CD4-positive, alpha-beta T cell (primary cell): Measurements from ENCODE around the gene MEGF11. TPM values are rescaled to one million over a fixed set of nuclear protein-coding genes. Genes with fewer than 3 reads are reported as not detected.

Experiments used
- ATAC-seq: fragments of 200-7000 bp; cut with Tn5 transposase; one replicate; pipeline ENCODE4 v1.10.0; 2022; ENCODE audit warnings: mild to moderate bottlenecking; ENCODE audit not compliant: poor library complexity
- CTCF ChIA-PET: fragments of 350-600 bp; sonication (Branson Sonifier 250); formaldehyde crosslinking; loops from one replicate; lab custom pipeline; 2021; ENCODE audit warnings: antibody characterized with exemption, inconsistent platforms; lab: Charles Lee
- POLR2A ChIA-PET: fragments of 350-600 bp; sonication (Branson Sonifier 250); formaldehyde crosslinking; loops from one replicate; lab custom pipeline; 2021; ENCODE audit warnings: antibody characterized with exemption, inconsistent platforms; lab: Charles Lee
- DNase-seq, 14 experiments: peaks; one replicate each; pipeline ENCODE4 v3.0.0-alpha.2; 2013 to 2020; ENCODE audit warnings: mixed read lengths in 2 of 14
- H3K27ac ChIP-seq, 2 donors: one replicate each; pipeline versions ENCODE4 v1.5.1 to v1.7.0; 2013; ENCODE audit warnings: low read length in 2 of 2, low read depth in 1 of 2, mild to moderate bottlenecking in 1 of 2
- H3K27me3 ChIP-seq, 2 experiments: 1 replicate in 1 of 2; 2 replicates in 1 of 2; pipeline versions ENCODE4 v1.6.1 to v1.7.0; 2013; ENCODE audit warnings: low read length in 2 of 2, control low read depth in 1 of 2, mild to moderate bottlenecking in 1 of 2, moderate library complexity in 1 of 2; ENCODE audit not compliant: insufficient read depth in 2 of 2, control insufficient read depth in 1 of 2
- H3K36me3 ChIP-seq: one replicate; pipeline ENCODE4 v1.6.1; 2013; ENCODE audit warnings: low read length, control low read depth; ENCODE audit not compliant: insufficient read depth
- H3K4me1 ChIP-seq: one replicate; pipeline ENCODE4 v1.6.1; 2013; ENCODE audit warnings: low read length, control low read depth; ENCODE audit not compliant: insufficient read depth
- H3K4me3 ChIP-seq: one replicate; pipeline ENCODE4 v1.5.1; 2013; ENCODE audit warnings: mild to moderate bottlenecking, low read length, moderate library complexity
- H3K9me3 ChIP-seq, 2 experiments: 1 replicate in 1 of 2; 2 replicates in 1 of 2; pipeline versions ENCODE4 v1.6.1 to v1.7.0; 2013; ENCODE audit warnings: low read length in 2 of 2, mild to moderate bottlenecking in 2 of 2, control low read depth in 1 of 2, moderate library complexity in 1 of 2; ENCODE audit not compliant: control insufficient read depth in 1 of 2, insufficient read depth in 1 of 2
- H3K27ac Mint-ChIP-seq: one replicate; pipeline ENCODE4 v1.8.0; 2020; ENCODE audit warnings: mixed read lengths
- H3K27me3 Mint-ChIP-seq: one replicate; pipeline ENCODE4 v1.8.0; 2021; ENCODE audit warnings: mixed read lengths
- H3K36me3 Mint-ChIP-seq: one replicate; pipeline ENCODE4 v1.8.0; 2021; ENCODE audit warnings: low read depth, mixed read lengths
- H3K4me1 Mint-ChIP-seq: one replicate; pipeline ENCODE4 v1.8.0; 2021; ENCODE audit warnings: low read depth, mixed read lengths
- H3K4me3 Mint-ChIP-seq: one replicate; pipeline ENCODE4 v1.8.0; 2020; ENCODE audit warnings: mild to moderate bottlenecking, mixed read lengths
- H3K9me3 Mint-ChIP-seq: one replicate; pipeline ENCODE4 v1.8.0; 2020; ENCODE audit warnings: mixed read lengths
- intact Hi-C, 2 experiments: fragments of 100-400 bp; cut with DNase I in 1 of 2; cut with micrococcal nuclease in 1 of 2; formaldehyde crosslinking; loops; one replicate each; pipeline versions ENCODE4 v1.15.1 to v1.9.0; 2023 to 2025; cut with DNase I, micrococcal nuclease
- total RNA-seq, 174 experiments: library from RNA in 2 of 174; stranded (reverse) in 2 of 174; gene quantifications; one replicate each; pipeline ENCODE4 v1.2.3 and lab custom pipeline; 2021 to 2026
- TF ChIP-seq, protein P1 (sequence below): fragments of 200-600 bp; IDR thresholded peaks from one replicate; pipeline ENCODE4 v1.8.0; 2022; ENCODE audit warnings: antibody characterized with exemption, mild to moderate bottlenecking

The MEGF11 gene
- total RNA-seq, 2 experiments from 2014 or later: not detected

DNA sequence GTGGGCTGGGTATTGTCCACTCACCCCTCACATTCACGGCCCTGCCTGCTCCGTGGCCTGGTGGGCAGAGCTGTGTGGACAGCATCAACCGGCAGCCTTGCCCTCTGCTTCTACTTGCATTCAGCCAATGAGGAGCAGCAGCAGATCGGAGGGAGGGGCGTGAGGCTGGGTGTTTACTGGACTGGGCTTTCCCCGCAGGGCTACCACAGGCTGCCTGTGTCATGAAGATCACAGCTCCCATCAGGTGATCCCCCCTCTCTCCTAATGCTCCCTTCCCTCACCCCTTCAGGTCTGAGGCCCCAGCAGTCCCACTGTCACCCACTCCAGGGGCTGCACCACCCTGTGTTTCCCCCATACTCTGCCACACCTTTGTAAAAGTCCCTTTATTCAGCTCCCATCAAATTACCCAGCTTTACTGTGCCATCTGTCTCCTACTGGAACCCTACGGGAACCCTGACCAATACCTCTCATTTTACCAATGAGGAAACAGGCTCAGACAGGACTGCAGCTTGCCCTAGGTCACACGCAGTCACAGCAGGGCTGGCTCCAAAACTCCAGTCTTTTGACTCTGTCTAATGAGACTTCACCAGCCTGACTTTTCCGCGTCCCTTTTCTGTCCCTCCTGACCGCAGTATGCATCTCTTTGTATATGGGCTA lies 81.1 kb downstream of the MEGF11 start:
- Histone ChIP-seq H3K27ac (no peak overlapping the region), H3K4me3 (no peak overlapping the region), H3K9me3 (no peaks in the 10 kb centered on the region), H3K4me1 (no peaks in the 10 kb centered on the region), H3K36me3 (no peaks in the 10 kb centered on the region), H3K27me3 (no peaks in the 10 kb centered on the region)
- Mint-ChIP-seq H3K27ac (no peak overlapping the region), H3K36me3 (no peaks in the 10 kb centered on the region), H3K9me3 (no peaks in the 10 kb centered on the region), H3K4me3 (no peak overlapping the region), H3K27me3 (peaks cover 24% of the 10 kb centered on the region), H3K4me1 (no peaks in the 10 kb centered on the region)
- intact Hi-C loops: no loop called here
- CTCF ChIA-PET: no interaction called here
- DNase-seq: no peak
- no peak for ATAC-seq
- TF ChIP-seq, protein P1, sequence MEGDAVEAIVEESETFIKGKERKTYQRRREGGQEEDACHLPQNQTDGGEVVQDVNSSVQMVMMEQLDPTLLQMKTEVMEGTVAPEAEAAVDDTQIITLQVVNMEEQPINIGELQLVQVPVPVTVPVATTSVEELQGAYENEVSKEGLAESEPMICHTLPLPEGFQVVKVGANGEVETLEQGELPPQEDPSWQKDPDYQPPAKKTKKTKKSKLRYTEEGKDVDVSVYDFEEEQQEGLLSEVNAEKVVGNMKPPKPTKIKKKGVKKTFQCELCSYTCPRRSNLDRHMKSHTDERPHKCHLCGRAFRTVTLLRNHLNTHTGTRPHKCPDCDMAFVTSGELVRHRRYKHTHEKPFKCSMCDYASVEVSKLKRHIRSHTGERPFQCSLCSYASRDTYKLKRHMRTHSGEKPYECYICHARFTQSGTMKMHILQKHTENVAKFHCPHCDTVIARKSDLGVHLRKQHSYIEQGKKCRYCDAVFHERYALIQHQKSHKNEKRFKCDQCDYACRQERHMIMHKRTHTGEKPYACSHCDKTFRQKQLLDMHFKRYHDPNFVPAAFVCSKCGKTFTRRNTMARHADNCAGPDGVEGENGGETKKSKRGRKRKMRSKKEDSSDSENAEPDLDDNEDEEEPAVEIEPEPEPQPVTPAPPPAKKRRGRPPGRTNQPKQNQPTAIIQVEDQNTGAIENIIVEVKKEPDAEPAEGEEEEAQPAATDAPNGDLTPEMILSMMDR: no peak
- POLR2A ChIA-PET: no interaction called here

DNA sequence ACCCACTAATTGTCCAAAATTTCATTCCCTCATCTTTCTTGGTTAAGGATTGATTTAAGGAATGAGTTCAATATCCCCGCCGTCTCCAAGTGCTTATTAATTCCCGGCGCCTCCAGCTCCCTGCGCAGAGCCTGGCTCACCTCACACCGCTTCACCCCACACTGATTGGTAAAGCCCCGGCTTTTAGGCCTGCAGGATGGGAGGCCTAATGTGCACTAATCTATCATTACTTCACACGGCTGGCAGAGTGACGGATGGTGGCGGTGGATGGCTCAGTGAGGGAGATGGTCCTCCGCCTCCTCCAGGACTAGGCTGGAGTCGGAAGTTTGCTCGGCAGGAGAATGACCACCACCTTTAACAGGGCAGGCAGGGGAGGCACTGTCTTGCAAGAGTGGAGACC lies 81.7 kb downstream of the MEGF11 start:
- DNase-seq: no peak
- H3K9me3 Mint-ChIP-seq: no peaks in the 10 kb centered on the region
- ATAC-seq: no peak
- H3K36me3 Mint-ChIP-seq: no peaks in the 10 kb centered on the region
- Histone ChIP-seq H3K9me3 (no peaks in the 10 kb centered on the region), H3K4me1 (no peaks in the 10 kb centered on the region), H3K4me3 (no peak overlapping the region), H3K27ac (no peak overlapping the region), H3K27me3 (no peaks in the 10 kb centered on the region), H3K36me3 (no peaks in the 10 kb centered on the region)
- no peak overlapping the region for H3K4me3 Mint-ChIP-seq
- peaks cover 24% of the 10 kb centered on the region for H3K27me3 Mint-ChIP-seq
- ChIA-PET POLR2A (no interaction called here), CTCF (no interaction called here)
- TF ChIP-seq, protein P1: no peak
- H3K4me1 Mint-ChIP-seq: no peaks in the 10 kb centered on the region
- intact Hi-C loops: no loop called here
- no peak overlapping the region for H3K27ac Mint-ChIP-seq

DNA sequence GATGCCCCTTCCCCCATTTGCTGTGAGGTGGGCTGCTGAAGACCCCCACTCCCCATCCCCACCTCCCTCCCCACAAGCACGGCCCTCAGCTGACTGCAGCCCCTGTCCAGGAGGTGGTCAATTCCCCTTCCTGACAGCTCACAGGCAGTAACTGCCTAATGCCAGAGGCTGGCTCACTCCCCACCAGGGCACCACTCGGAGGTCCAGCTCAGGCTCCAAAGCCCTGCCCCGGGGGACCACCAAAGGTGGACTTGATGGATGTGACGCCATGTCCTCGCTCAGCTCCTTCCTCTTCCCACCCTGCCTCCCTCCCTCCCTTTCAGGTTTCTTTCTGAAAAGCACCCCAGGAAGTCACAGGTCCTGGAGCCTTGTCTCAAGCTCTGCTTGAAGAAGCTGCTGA lies 82.8 kb downstream of the MEGF11 start:
- ChIA-PET CTCF (no interaction called here), POLR2A (no interaction called here)
- Mint-ChIP-seq H3K36me3 (no peaks in the 10 kb centered on the region), H3K4me1 (no peaks in the 10 kb centered on the region), H3K27ac (no peak overlapping the region), H3K4me3 (no peak overlapping the region), H3K9me3 (no peaks in the 10 kb centered on the region), H3K27me3 (peaks cover 24% of the 10 kb centered on the region)
- H3K4me1 ChIP-seq: no peaks in the 10 kb centered on the region
- intact Hi-C loops: no loop called here
- H3K9me3 ChIP-seq: no peaks in the 10 kb centered on the region
- H3K36me3 ChIP-seq: no peaks in the 10 kb centered on the region
- TF ChIP-seq, protein P1: no peak
- DNase-seq (no peak), ATAC-seq (no peak)
- H3K27ac ChIP-seq: no peak overlapping the region
- no peaks in the 10 kb centered on the region for H3K27me3 ChIP-seq
- no peak overlapping the region for H3K4me3 ChIP-seq
